H7 (cell line): ENCODE data around the gene CDCA3. TPM values are rescaled to one million over a fixed set of nuclear protein-coding genes. Genes with fewer than 3 reads are reported as not detected.
A peak's percentile ranks its signal among the peaks of the same experiment; 100 is the strongest.
"Not testable (repeated sequence)": the region's sequence is repeated elsewhere in the genome, so short reads cannot be mapped to it uniquely, and the experiment has no call there.

Experiments used
- DNase-seq: peaks from one replicate; pipeline ENCODE4 v3.0.0; 2012
- H3K27me3 ChIP-seq: 2 replicates; pipeline ENCODE4 v1.6.0; 2011; ENCODE audit warnings: mild to moderate bottlenecking, low read length; ENCODE audit not compliant: control insufficient read depth, insufficient read depth
- H3K36me3 ChIP-seq: replicated peaks from 2 replicates; pipeline ENCODE4 v1.5.1; 2011; ENCODE audit warnings: low read length; ENCODE audit not compliant: control insufficient read depth, insufficient read depth
- H3K4me3 ChIP-seq: 2 replicates; pipeline ENCODE4 v1.5.1; 2011; ENCODE audit warnings: low read depth, mild to moderate bottlenecking, control low read depth, low read length, moderate library complexity; ENCODE audit not compliant: insufficient read depth
- total RNA-seq: library from RNA; depleted of rRNA; stranded (reverse); fragments of >200 nt; shearing (Covaris generic); gene quantifications from 2 replicates; pipeline ENCODE4 v1.2.3, GENCODE V29; 2014; rRNA removed

CDCA3 gene
- 85.6 and 115 TPM in 2 replicates for total RNA-seq

- H3K36me3 ChIP-seq, result peaks cover 37% of the 10 kb centered on the region
- no peaks in the 10 kb centered on the region for H3K27me3 ChIP-seq
- H3K4me3 ChIP-seq, result peak within 1 kb of the TSS; percentile 98
- peak; percentile 100 for DNase-seq
Observed at GRCh38 chr12:6851153-6851920, at the start of gene CDCA3. CDCA3 (minus strand) TSS chr12:6851286; CDS start chr12:6850952, 334 bp downstream.

GRCh38 chr12:6899837-6900519 is 48.9 kb upstream of the CDCA3 start:
- DNase-seq, result no peak
- H3K36me3 ChIP-seq, result no peaks in the 10 kb centered on the region
- no peak overlapping the region for H3K4me3 ChIP-seq
- H3K27me3 ChIP-seq, result no peaks in the 10 kb centered on the region

- Histone ChIP-seq H3K4me3 (no peak overlapping the region), H3K36me3 (no peaks in the 10 kb centered on the region), H3K27me3 (no peaks in the 10 kb centered on the region)
- DNase-seq, result no peak
Observed at GRCh38 chr12:6899427-6899826, 48.3 kb upstream of the CDCA3 start.

GRCh38 chr12:6896846-6897435 is 45.9 kb upstream of the CDCA3 start:
- Histone ChIP-seq H3K36me3 (no peaks in the 10 kb centered on the region), H3K4me3 (no peak overlapping the region), H3K27me3 (no peaks in the 10 kb centered on the region)
- DNase-seq, result no peak

- Histone ChIP-seq H3K36me3 (no peaks in the 10 kb centered on the region), H3K27me3 (no peaks in the 10 kb centered on the region), H3K4me3 (no peak overlapping the region)
- no peak for DNase-seq
Observed at GRCh38 chr12:6894321-6894720, 43.2 kb upstream of the CDCA3 start.

- H3K36me3 ChIP-seq, H3K27me3 ChIP-seq, DNase-seq, H3K4me3 ChIP-seq: not testable (repeated sequence)
Observed at GRCh38 chr12:6892683-6893082, 41.6 kb upstream of the CDCA3 start.

GRCh38 chr12:6891646-6892001 is 40.5 kb upstream of the CDCA3 start:
- no peak for DNase-seq
- H3K4me3 ChIP-seq, result peak overlapping the region; percentile 60
- H3K36me3 ChIP-seq, result no peaks in the 10 kb centered on the region
- H3K27me3 ChIP-seq, result no peaks in the 10 kb centered on the region

GRCh38 chr12:6890789-6891645 is 39.9 kb upstream of the CDCA3 start:
- H3K27me3 ChIP-seq, result no peaks in the 10 kb centered on the region
- DNase-seq, result peak; percentile 97

GRCh38 chr12:6889775-6890573 is 38.9 kb upstream of the CDCA3 start:
- H3K36me3 ChIP-seq, DNase-seq, H3K27me3 ChIP-seq, H3K4me3 ChIP-seq: not testable (repeated sequence)

More at GRCh38 chr12:6890789-6891645, 39.9 kb upstream of the CDCA3 start:
- Histone ChIP-seq H3K4me3 (peak overlapping the region; percentile 60), H3K36me3 (no peaks in the 10 kb centered on the region)

- not testable (repeated sequence) for DNase-seq, H3K4me3 ChIP-seq, H3K36me3 ChIP-seq, H3K27me3 ChIP-seq
Observed at GRCh38 chr12:6888794-6889193, 37.7 kb upstream of the CDCA3 start.

- no peak for DNase-seq
- H3K36me3 ChIP-seq, result no peaks in the 10 kb centered on the region; the same call in 1 of the 2 replicates
- no peak overlapping the region for H3K4me3 ChIP-seq
- H3K27me3 ChIP-seq, result no peaks in the 10 kb centered on the region
Observed at GRCh38 chr12:6888360-6888759, 37.3 kb upstream of the CDCA3 start.

GRCh38 chr12:6887460-6887859 is 36.4 kb upstream of the CDCA3 start:
- no peaks in the 10 kb centered on the region for H3K27me3 ChIP-seq
- no peak for DNase-seq
- H3K4me3 ChIP-seq, result no peak overlapping the region
- no peaks in the 10 kb centered on the region; the same call in 1 of the 2 replicates for H3K36me3 ChIP-seq

- H3K4me3 ChIP-seq, H3K36me3 ChIP-seq, H3K27me3 ChIP-seq, DNase-seq: not testable (repeated sequence)
Observed at GRCh38 chr12:6886206-6886999, 35.3 kb upstream of the CDCA3 start.
